Activated gamma-delta T cell treated with anti-CD3 and anti-CD28 coated beads, Interleukin-2, amount 50 U/mL, for 16 hours (primary cell): ENCODE data around the gene DISP2.
A peak's percentile ranks its signal among the peaks of the same experiment; 100 is the strongest.

ENCODE experiments used
- DNase-seq: peaks from one replicate; pipeline ENCODE4 v3.0.0-alpha.2; 2020; ENCODE audit warnings: low read depth

Gene DISP2

DNA sequence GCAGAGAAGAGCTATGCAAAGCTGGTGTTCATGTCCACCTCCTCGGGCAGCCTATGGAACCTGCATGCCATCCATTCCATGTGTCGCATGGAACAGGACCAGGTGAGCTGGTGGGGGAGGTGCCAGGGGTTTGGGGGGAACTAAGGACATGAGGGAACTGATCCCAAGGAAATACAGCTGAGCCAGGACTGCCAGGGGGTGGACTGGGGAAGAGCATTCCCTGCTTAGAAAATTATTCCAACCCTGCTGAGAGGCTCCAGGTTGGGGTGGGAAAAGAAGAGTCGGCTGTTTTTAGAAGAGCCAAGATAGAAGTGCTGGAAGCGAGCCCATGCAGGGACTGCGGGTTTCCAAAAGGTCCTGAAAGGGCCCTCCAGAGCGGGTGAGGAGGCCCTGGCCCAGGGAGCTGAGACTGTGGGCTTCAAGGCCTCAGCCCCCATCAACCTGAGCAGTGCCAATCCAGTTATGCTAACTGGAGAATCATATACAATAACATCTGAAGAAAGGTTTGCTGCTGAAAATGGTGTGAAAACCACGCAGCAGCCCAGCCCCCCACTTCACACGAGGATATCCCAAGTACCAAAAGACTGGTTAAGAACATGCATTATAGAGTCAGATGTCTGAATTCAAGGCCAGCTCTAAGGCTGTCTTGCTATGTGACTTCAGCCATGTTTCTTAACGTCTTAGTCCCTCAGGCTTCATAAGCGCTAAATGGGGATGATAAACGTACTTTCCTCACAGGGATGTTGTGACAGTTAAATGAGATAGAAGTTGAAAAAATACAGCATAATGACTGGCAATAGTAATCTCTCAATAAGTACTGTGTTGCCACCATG is 7.8 kb downstream of the DISP2 start:
- DNase-seq = no peak

GRCh38 chr15:40366457-40367370 is 8.7 kb downstream of the DISP2 start:
- no peak for DNase-seq

DNA sequence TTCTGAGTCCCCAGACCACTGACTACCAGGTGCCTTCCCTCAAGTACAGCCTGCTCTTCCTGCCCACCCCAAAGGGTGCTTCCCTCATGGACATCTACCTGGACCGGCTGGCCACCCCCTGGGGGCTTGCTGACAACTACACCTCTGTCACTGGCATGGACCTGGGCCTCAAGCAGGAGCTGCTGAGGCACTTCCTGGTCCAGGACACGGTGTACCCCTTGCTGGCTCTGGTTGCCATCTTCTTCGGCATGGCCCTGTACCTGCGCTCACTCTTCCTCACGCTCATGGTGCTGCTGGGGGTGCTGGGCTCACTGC is 9.3 kb downstream of the DISP2 start:
- no peak for DNase-seq

- DNase-seq = peak; percentile 76
Measured at GRCh38 chr15:40367686-40368611, 9.9 kb downstream of the DISP2 start.

- no peak for DNase-seq
Measured at GRCh38 chr15:40368719-40369473, 10.9 kb downstream of the DISP2 start.

DNA sequence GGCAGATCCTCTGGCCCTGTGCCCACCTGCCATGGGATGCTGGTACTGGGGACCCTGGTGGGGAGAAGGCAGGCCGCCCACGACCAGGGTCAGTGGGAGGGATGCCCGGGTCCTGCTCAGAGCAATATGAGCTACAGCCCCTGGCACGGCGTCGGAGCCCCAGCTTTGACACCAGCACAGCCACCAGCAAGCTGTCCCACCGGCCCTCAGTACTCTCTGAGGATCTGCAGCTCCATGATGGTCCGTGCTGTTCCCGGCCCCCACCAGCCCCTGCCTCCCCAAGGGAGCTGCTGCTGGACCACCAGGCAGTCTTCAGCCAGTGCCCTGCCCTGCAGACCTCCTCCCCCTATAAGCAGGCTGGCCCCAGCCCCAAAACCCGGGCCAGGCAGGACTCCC is 11.5 kb downstream of the DISP2 start:
- no peak for DNase-seq

- DNase-seq = no peak
Measured at GRCh38 chr15:40369971-40370370, 12.0 kb downstream of the DISP2 start.

DNA sequence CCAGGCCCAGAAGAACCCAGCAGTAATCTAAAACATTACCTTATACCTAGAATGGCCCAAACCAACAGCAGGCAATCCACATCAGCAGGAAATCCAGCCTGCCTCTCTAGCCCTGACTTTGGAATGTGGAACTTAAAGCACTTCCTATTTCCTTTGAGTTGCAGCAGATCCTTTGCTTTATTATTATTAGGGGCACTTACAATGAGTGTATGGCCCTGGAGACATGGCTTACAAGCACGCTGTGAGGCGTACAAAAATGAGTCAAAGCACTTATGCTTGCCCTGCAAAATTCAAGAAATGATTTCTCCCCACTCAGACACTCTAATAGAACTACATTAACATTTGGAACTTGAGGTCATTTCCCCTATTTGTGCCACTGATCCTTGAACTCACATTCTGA is 15.0 kb downstream of the DISP2 start:
- DNase-seq = no peak

- no peak for DNase-seq
Measured at GRCh38 chr15:40377606-40378005, 19.6 kb downstream of the DISP2 start.

- no peak for DNase-seq
Measured at GRCh38 chr15:40379374-40379773, 21.4 kb downstream of the DISP2 start.

DNA sequence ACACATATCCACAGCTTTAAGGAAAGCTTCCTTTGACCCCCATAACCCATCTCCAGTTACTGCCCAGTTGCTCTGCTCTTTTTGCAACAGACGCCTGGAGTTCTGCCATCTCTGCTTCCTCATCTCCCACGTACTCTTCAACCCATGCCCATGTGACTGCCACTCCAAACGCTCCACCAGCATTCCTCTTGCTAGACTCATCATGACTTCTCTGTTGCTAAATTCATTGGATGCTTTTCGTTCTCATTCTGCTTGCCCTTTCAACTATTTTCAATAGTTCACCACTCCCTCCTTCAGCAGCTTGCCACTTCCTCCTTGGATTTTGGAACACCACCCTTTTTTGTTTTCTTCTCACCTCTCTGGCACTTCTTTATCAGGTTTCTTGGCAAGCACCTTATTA is 21.8 kb downstream of the DISP2 start:
- no peak for DNase-seq

DNA sequence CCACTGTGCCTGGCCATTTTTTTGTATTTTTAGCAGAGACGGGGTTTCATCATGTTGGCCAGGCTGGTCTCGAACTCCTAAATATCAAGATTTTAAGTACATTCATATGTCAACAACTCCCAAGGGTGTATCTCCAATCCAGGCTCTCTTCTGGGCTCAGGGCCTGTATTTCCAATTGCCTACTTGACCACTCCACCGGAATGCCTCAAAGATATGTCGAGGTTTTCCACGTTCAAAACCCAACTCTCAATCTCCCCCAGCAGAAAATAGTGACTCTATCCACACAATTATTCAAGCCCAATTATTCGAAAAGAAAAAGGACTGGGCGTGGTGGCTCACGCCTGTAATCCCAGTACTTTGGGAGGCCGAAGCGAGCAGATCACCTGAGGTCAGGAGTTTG is 22.6 kb downstream of the DISP2 start:
- DNase-seq = no peak

GRCh38 chr15:40381818-40382529 is 24.0 kb downstream of the DISP2 start:
- DNase-seq = no peak

DNA sequence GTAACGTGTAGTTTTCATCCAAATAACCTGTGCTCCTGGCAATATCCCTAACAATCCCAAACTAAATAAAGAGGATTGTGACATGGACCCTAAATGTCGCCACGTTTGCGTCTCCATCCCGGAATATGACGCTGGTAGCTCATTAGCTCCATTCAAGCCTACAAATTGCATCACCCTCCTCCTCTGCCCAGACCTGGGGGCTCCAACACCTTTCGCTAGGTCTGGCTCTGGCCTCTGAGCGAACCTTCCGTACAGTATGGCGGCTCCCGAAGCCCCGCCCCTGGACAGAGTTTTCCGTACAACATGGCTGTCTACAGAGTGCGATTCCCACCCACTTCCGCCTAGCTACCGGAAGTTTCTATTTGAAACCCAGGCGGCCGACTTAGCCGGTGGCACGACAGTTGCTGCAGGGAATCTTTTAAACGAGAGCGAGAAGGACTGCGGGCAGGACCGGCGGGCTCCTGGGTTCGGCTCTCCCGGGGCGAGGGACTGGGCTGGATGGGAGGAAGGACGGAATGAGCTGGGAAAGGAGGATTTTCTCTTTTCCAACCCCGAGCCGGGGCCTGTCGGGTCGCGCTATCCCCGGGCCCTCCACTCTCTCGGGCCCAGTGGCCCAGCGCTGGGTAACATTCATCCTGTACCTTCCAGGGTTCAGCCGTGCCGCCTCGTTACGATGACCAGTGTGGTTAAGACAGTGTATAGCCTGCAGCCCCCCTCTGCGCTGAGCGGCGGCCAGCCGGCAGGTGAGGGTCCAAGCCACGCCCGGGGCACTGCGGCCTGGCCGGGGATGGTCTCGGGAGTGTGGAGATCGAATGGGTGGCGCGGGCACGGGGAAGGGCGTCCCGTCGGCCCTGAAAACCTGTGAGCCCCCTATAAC is 24.8 kb downstream of the DISP2 start, which contains the start of gene KNSTRN:
Gene KNSTRN, plus strand, starts transcription at position 142 of the 877 bp plus-strand sequence. Its CDS starts 115 bp downstream, at position 257.
- DNase-seq = peak; percentile 89

DNA sequence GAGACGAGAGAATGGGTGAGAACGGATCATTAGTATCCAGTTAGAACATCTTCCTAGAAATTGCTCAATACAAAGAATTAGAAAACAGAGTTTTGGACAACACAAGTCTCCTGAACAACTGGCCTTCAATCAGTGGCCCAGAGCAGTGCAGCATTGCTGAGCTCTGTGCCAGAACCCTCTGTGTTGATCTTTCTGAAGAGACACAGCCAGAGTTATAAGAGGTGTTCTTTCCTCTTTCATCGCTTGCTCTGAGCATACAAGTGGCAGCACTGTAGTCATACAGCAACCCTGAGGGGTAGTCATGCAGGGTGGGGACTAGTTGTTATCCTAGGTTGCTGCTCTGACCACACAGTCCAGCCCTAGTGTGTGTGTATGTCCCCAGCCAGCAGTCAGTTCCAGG is 28.5 kb downstream of the DISP2 start:
- DNase-seq = no peak

DNA sequence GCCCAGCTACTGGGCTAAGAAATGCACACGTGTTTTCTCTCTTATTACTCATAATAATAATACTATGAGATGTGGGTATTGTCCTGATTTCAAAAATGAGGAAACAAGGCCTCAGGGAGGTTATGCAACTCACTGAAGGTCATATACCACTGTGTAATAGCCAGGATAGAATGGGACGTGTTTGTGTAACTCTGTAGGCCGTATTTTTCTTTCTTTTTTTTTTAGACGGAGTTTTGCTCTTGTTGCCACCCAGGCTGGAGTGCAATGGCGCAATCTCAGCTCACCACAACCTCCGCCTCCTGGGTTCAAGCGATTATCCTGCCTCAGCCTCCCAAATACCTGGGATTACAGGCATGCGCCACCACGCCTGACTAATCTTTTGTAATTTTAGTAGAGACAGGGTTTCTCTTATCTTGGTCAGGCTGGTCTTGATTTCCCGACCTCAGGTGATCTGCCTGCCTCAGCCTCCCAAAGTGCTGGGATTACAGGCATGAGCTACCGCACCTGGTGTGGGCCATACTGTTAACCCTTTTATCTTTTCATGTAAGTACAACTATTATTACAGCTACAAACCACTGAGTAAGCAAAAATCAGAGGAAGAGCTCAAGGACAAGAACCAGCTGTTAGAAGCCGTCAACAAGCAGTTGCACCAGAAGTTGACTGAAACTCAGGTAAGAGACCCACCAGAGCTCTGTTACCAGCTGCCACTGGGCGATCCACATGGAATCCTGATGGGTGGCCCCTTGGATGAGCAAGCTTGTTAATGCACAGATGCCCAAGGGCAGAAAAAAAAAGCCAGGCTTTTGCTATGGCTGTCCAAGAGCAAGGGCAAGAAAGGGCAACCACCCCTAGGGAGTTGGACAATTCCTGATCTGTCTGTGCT is 31.2 kb downstream of the DISP2 start:
- DNase-seq = no peak

- no peak for DNase-seq
Measured at GRCh38 chr15:40389824-40390595, 32.0 kb downstream of the DISP2 start.
